Uterus (tissue), 2 donors: ENCODE results near the gene PRKD1.

Source experiments
- CTCF ChIP-seq, 4 experiments: fragments of 200-600 bp in 2 of 4; fragments of 450-650 bp in 2 of 4; sonication (generic) in 2 of 4; IDR thresholded peaks; one replicate each; pipeline ENCODE4 v1.5.1; 2016 to 2019; ENCODE audit warnings: antibody characterized with exemption in 4 of 4, mild to moderate bottlenecking in 2 of 4, moderate library complexity in 1 of 4
- POLR2A ChIP-seq, 2 donors: fragments of 450-650 bp; IDR thresholded peaks; one replicate each; pipeline ENCODE4 v1.6.1; 2016; ENCODE audit warnings: antibody characterized with exemption in 2 of 2, mild to moderate bottlenecking in 1 of 2, moderate library complexity in 1 of 2

- TF ChIP-seq CTCF (IDR thresholded peaks at IDR 0.05) (peak in 1 of 4 experiments; percentile 44), POLR2A (IDR thresholded peaks at IDR 0.05) (peak in 1 of 2 donors; percentile 8)
Measured at GRCh38 chr14:29927376-29928116, at the start of gene PRKD1.
